Left renal pelvis (tissue), 4 donors: Measurements from ENCODE around the gene DUSP8. TPM values are rescaled to one million over a fixed set of nuclear protein-coding genes. Genes with fewer than 3 reads are reported as not detected.
"Not testable (repeated sequence)": the region's sequence is repeated elsewhere in the genome, so short reads cannot be mapped to it uniquely, and the experiment has no call there.

Experiments
- DNase-seq, 4 donors: peaks; one replicate each; pipeline ENCODE4 v3.0.0-alpha.2; 2013; ENCODE audit warnings: low read depth in 4 of 4, low spot score in 3 of 4
- polyA plus RNA-seq, 4 donors: library from polyadenylated mRNA; unstranded; fragments of 120-200 nt; gene quantifications; one replicate each; pipeline ENCODE4 v1.2.1, GENCODE V29; 2013; ENCODE audit not compliant: insufficient read length in 4 of 4

Gene DUSP8
- polyA plus RNA-seq, 4 donors, result 2.6 to 5.5 (median 4.4) TPM

GRCh38 chr11:1519028-1520010 is 52.8 kb downstream of the DUSP8 start:
- DNase-seq, result no peak

- DNase-seq, result no peak
Observed at GRCh38 chr11:1518301-1518700, 53.8 kb downstream of the DUSP8 start.

- no peak for DNase-seq
Observed at GRCh38 chr11:1517117-1518005, 54.7 kb downstream of the DUSP8 start.

- no peak for DNase-seq
Observed at GRCh38 chr11:1516273-1517067, 55.6 kb downstream of the DUSP8 start.

- peak; percentile 23 to 59 (median 35) for DNase-seq
Observed at GRCh38 chr11:1515082-1516060, 56.7 kb downstream of the DUSP8 start.

- DNase-seq, result no peak
Observed at GRCh38 chr11:1514336-1515061, 57.6 kb downstream of the DUSP8 start.

- DNase-seq, result no peak
Observed at GRCh38 chr11:1513326-1514296, 58.5 kb downstream of the DUSP8 start.

GRCh38 chr11:1512531-1513258 is 59.4 kb downstream of the DUSP8 start:
- not testable (repeated sequence) for DNase-seq

- DNase-seq, result no peak
Observed at GRCh38 chr11:1511937-1512496, 60.1 kb downstream of the DUSP8 start.

GRCh38 chr11:1510928-1511327 is 61.1 kb downstream of the DUSP8 start:
- DNase-seq, result no peak

GRCh38 chr11:1510351-1510750 is 61.7 kb downstream of the DUSP8 start:
- not testable (repeated sequence) for DNase-seq

- no peak for DNase-seq
Observed at GRCh38 chr11:1509626-1510255, 62.3 kb downstream of the DUSP8 start.

- no peak for DNase-seq
Observed at GRCh38 chr11:1508986-1509385, 63.1 kb downstream of the DUSP8 start.

- no peak for DNase-seq
Observed at GRCh38 chr11:1508491-1508891, 63.6 kb downstream of the DUSP8 start.

- no peak for DNase-seq
Observed at GRCh38 chr11:1507381-1508140, 64.5 kb downstream of the DUSP8 start.
